HEK293T (cell line): ENCODE measurements around the gene LIFR.

Experiments
- CTCF ChIA-PET: fragments of 350-600 bp; formaldehyde crosslinking; extraction: SDS; loops from one replicate; lab custom pipeline; 2021; ENCODE audit warnings: antibody characterized with exemption, inconsistent platforms; lab: Yijun Ruan, JAX
- POLR2A ChIA-PET: fragments of 350-600 bp; formaldehyde crosslinking; extraction: SDS; loops from one replicate; lab custom pipeline; 2020; ENCODE audit warnings: antibody characterized with exemption, inconsistent platforms; lab: Yijun Ruan, JAX
- DNase-seq: peaks from one replicate; pipeline ENCODE4 v3.0.0; 2012; ENCODE audit warnings: mixed read lengths; ENCODE audit errors: extremely low spot score
- ARNT ChIP-seq: fragments of 450-650 bp; IDR thresholded peaks from 2 replicates; pipeline ENCODE4 v1.6.1; 2017; ENCODE audit warnings: mild to moderate bottlenecking
- BHLHE40 ChIP-seq: fragments of 450-650 bp; IDR thresholded peaks from 2 replicates; pipeline ENCODE4 v1.6.1; 2016; ENCODE audit warnings: mild to moderate bottlenecking, moderate library complexity, borderline replicate concordance
- CTBP1 ChIP-seq: fragments of 450-650 bp; IDR thresholded peaks from 2 replicates; pipeline ENCODE4 v1.6.1; 2016; ENCODE audit warnings: borderline replicate concordance
- ELF4 ChIP-seq: fragments of 450-650 bp; IDR thresholded peaks from 2 replicates; pipeline ENCODE4 v1.6.1; 2017; ENCODE audit warnings: antibody characterized with exemption
- FOXA1 ChIP-seq: fragments of 450-650 bp; IDR thresholded peaks from 2 replicates; pipeline ENCODE4 v1.6.1; 2016; ENCODE audit warnings: mild to moderate bottlenecking
- FOXK2 ChIP-seq: fragments of 450-650 bp; IDR thresholded peaks from 2 replicates; pipeline ENCODE4 v1.6.1; 2016; ENCODE audit warnings: mild to moderate bottlenecking
- FOXM1 ChIP-seq: fragments of 450-650 bp; IDR thresholded peaks from 2 replicates; pipeline ENCODE4 v1.6.1; 2017; ENCODE audit warnings: mild to moderate bottlenecking, borderline replicate concordance
- HDGF ChIP-seq: fragments of 450-650 bp; IDR thresholded peaks from 2 replicates; pipeline ENCODE4 v1.6.1; 2017; ENCODE audit warnings: antibody characterized with exemption, borderline replicate concordance
- L3MBTL2 ChIP-seq: fragments of 450-650 bp; conservative IDR thresholded peaks from 2 replicates; pipeline ENCODE4 v1.6.1; 2016; ENCODE audit warnings: mild to moderate bottlenecking
- LEF1 ChIP-seq: fragments of 450-650 bp; IDR thresholded peaks from 2 replicates; pipeline ENCODE4 v1.6.1; 2017; ENCODE audit warnings: mild to moderate bottlenecking, borderline replicate concordance
- NFRKB ChIP-seq: fragments of 450-650 bp; IDR thresholded peaks from 2 replicates; pipeline ENCODE4 v1.6.1; 2016; ENCODE audit warnings: mild to moderate bottlenecking, moderate library complexity
- PKNOX1 ChIP-seq: fragments of 450-650 bp; IDR thresholded peaks from 2 replicates; pipeline ENCODE4 v1.6.1; 2016
- SP1 ChIP-seq: fragments of 450-650 bp; IDR thresholded peaks from 2 replicates; pipeline ENCODE4 v1.6.1; 2017
- SUZ12 ChIP-seq: fragments of 450-650 bp; IDR thresholded peaks from 2 replicates; pipeline ENCODE4 v1.6.1; 2016; ENCODE audit warnings: mild to moderate bottlenecking
- TARDBP ChIP-seq: fragments of 450-650 bp; IDR thresholded peaks from 2 replicates; pipeline ENCODE4 v1.6.1; 2016
- ZNF384 ChIP-seq: fragments of 450-650 bp; IDR thresholded peaks from 2 replicates; pipeline ENCODE4 v1.6.1; 2016

The LIFR gene

GRCh38 chr5:38447056-38447455 is 109.4 kb downstream of the LIFR start:
- no peak for TF ChIP-seq ARNT
- no peak for TF ChIP-seq FOXK2
- no peak for TF ChIP-seq LEF1
- TF ChIP-seq TARDBP = no peak
- no peak for TF ChIP-seq FOXM1
- TF ChIP-seq SP1 = no peak
- no peak for TF ChIP-seq CTBP1
- no peak for TF ChIP-seq NFRKB
- no peak for TF ChIP-seq BHLHE40
- no peak for TF ChIP-seq HDGF
- no peak for TF ChIP-seq PKNOX1
- no peak for TF ChIP-seq FOXA1
- TF ChIP-seq ELF4 = no peak
- TF ChIP-seq SUZ12 = no peak
- no peak for DNase-seq
- ChIA-PET POLR2A (no interaction called here), CTCF (interaction anchor here (2.3 kb wide), 1 partner anchor 363 kb away, joined by 8 read pairs; no protein-coding TSS in a partner anchor)

- TF ChIP-seq TARDBP = no peak
- TF ChIP-seq FOXM1 = no peak
- no peak for TF ChIP-seq SUZ12
- TF ChIP-seq LEF1 = no peak
- no peak for TF ChIP-seq PKNOX1
- TF ChIP-seq SP1 = no peak
- TF ChIP-seq FOXA1 = no peak
- TF ChIP-seq ARNT = no peak
- no peak for TF ChIP-seq HDGF
- no peak for TF ChIP-seq L3MBTL2
- TF ChIP-seq ELF4 = no peak
- POLR2A ChIA-PET = no interaction called here
- CTCF ChIA-PET = interaction anchor here (0.5 to 2.3 kb wide), 4 partner anchors 63 to 385 kb away, joined by 3 to 8 read pairs (median 4); no protein-coding TSS in a partner anchor
- no peak for DNase-seq
Measured at GRCh38 chr5:38446029-38446522, 110.4 kb downstream of the LIFR start.

GRCh38 chr5:38445374-38446028 is 110.9 kb downstream of the LIFR start:
- POLR2A ChIA-PET = no interaction called here
- CTCF ChIA-PET = interaction anchor here (1.2 to 5.1 kb wide), 3 partner anchors 63 to 365 kb away, joined by 4 to 77 read pairs (median 8); no protein-coding TSS in a partner anchor
- no peak for TF ChIP-seq FOXK2
- no peak for TF ChIP-seq BHLHE40
- no peak for TF ChIP-seq TARDBP
- no peak for TF ChIP-seq LEF1
- no peak for TF ChIP-seq SUZ12
- no peak for TF ChIP-seq SP1
- TF ChIP-seq NFRKB = no peak
- peak; percentile 45 for TF ChIP-seq PKNOX1
- no peak for TF ChIP-seq HDGF
- DNase-seq = no peak

GRCh38 chr5:38443390-38443789 is 113.1 kb downstream of the LIFR start:
- TF ChIP-seq BHLHE40 (no peak), ARNT (no peak), SP1 (no peak), HDGF (no peak)
- ChIA-PET CTCF (interaction anchor here (0.6 to 5.1 kb wide), 3 partner anchors 100 to 366 kb away, joined by 3 to 77 read pairs (median 3); no protein-coding TSS in a partner anchor), POLR2A (no interaction called here)
- no peak for DNase-seq

- no peak for DNase-seq
- CTCF ChIA-PET = interaction anchor here (0.5 to 5.1 kb wide), 57 partner anchors 9 to 486 kb away, joined by 3 to 77 read pairs (median 4); partner anchors contain the start of gene LIFR
- POLR2A ChIA-PET = interaction anchor here (0.7 to 1.4 kb wide), 5 partner anchors 74 to 225 kb away, joined by 3 to 4 read pairs (median 3); no protein-coding TSS in a partner anchor
- TF ChIP-seq FOXA1 (no peak), BHLHE40 (no peak), TARDBP (no peak), ZNF384 (no peak), HDGF (no peak), FOXM1 (no peak), L3MBTL2 (no peak), PKNOX1 (no peak), ELF4 (no peak), SP1 (no peak), NFRKB (no peak), LEF1 (no peak), CTBP1 (no peak), ARNT (no peak), SUZ12 (no peak), FOXK2 (no peak)
Measured at GRCh38 chr5:38442247-38442573, 114.2 kb downstream of the LIFR start.
